ENCODE measurements around the gene CASKIN1.
A peak's percentile ranks its signal among the peaks of the same experiment; 100 is the strongest.
"Not testable (repeated sequence)": the region's sequence is repeated elsewhere in the genome, so short reads cannot be mapped to it uniquely, and the experiment has no call there.

Gene CASKIN1

GRCh38 chr16:2155091-2155950, 41.1 kb downstream of the CASKIN1 start, which contains the start of gene TRAF7:
TSS of gene TRAF7 (plus strand) at chr16:2155782. CDS start at chr16:2163921, 8,139 bp downstream.
- DNase-seq: peak; percentile 100

GRCh38 chr16:2154533-2155090, 41.8 kb downstream of the CASKIN1 start:
- no peak for DNase-seq

GRCh38 chr16:2152695-2153506, 43.5 kb downstream of the CASKIN1 start:
- no peak for DNase-seq

GRCh38 chr16:2151188-2152091, 45.0 kb downstream of the CASKIN1 start:
- DNase-seq: no peak

GRCh38 chr16:2150418-2151187, 45.8 kb downstream of the CASKIN1 start:
- DNase-seq: no peak

GRCh38 chr16:2149630-2150417, 46.6 kb downstream of the CASKIN1 start:
- DNase-seq: no peak

- no peak for DNase-seq
Observed at GRCh38 chr16:2148714-2149629, 47.4 kb downstream of the CASKIN1 start.

GRCh38 chr16:2147981-2148671, 48.3 kb downstream of the CASKIN1 start, which contains the start of gene RAB26:
TSS of gene RAB26 (plus strand) at chr16:2148625. CDS start at chr16:2148784, 159 bp downstream.
- peak in 1 of 2 experiments; percentile 32 for DNase-seq

GRCh38 chr16:2147378-2147777, 49.0 kb downstream of the CASKIN1 start:
- DNase-seq: no peak

GRCh38 chr16:2145843-2146242, 50.6 kb downstream of the CASKIN1 start:
- DNase-seq: no peak

GRCh38 chr16:2143878-2144485, 52.4 kb downstream of the CASKIN1 start:
- no peak for DNase-seq

- peak in 1 of 2 experiments; percentile 49 for DNase-seq
Observed at GRCh38 chr16:2142942-2143877, 53.2 kb downstream of the CASKIN1 start.

GRCh38 chr16:2135770-2136490, 60.5 kb downstream of the CASKIN1 start, which contains the start of gene PKD1:
TSS of gene PKD1 (minus strand) at chr16:2135898. CDS start at chr16:2135689, 209 bp downstream.
- peak; percentile 56 to 68 for DNase-seq

GRCh38 chr16:2135071-2135470, 61.3 kb downstream of the CASKIN1 start:
- DNase-seq: not testable (repeated sequence)

- DNase-seq: not testable (repeated sequence)
Observed at GRCh38 chr16:2133797-2134196, 62.6 kb downstream of the CASKIN1 start.

- DNase-seq: not testable (repeated sequence)
Observed at GRCh38 chr16:2129890-2130447, 66.4 kb downstream of the CASKIN1 start.
